Right ventricle myocardium superior (tissue), 1 donor: ENCODE results near the gene CDC16. TPM values are rescaled to one million over a fixed set of nuclear protein-coding genes. Genes with fewer than 3 reads are reported as not detected.
A peak's percentile ranks its signal among the peaks of the same experiment; 100 is the strongest.
"Not testable (repeated sequence)": the region's sequence is repeated elsewhere in the genome, so short reads cannot be mapped to it uniquely, and the experiment has no call there.

Experiments used
- ATAC-seq: fragments of 200-7000 bp; cut with Tn5 transposase; one replicate; pipeline ENCODE4 v1.9.1; 2020; ENCODE audit warnings: mild to moderate bottlenecking; ENCODE audit not compliant: poor library complexity
- DNase-seq: peaks from one replicate; pipeline ENCODE4 v3.0.0-alpha.2; 2020
- intact Hi-C: fragments of 100-400 bp; cut with DNase I; formaldehyde crosslinking; loops from one replicate; pipeline ENCODE4 v1.11.2; 2022
- total RNA-seq: library from RNA; stranded (reverse); fragmentation: NEBNext Ultra II Directional; extraction: Animal tissue kit (Norgen Biotek cat#: 25700); gene quantifications from one replicate; pipeline ENCODE4 v1.2.1, GENCODE V29; 2021
- donor health status: DM: no; HTN: yes; CAD: no; lungs with severe emphysema.

CDC16 gene
- total RNA-seq, 1 donor from 2014 or later = 34.2 TPM

DNA sequence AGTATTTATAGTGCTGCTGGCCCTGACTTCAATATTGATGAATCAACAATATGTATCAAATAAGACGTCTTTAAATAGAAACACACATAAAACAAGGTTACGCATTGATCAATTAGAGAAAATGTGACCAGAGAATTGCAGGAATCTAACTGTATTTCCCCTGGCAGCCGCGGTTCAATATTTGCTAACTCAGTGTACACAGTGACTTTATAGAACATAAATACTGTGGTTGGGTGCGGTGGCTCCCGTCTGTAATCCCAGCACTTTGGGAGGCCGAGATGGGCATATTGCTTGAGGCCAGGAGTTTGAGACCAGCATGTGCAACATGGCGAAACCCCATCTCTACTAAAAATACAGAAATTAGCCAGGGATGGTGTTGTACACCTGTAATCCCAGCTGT lies 23.9 kb downstream of the CDC16 start:
- no peak for ATAC-seq
- intact Hi-C loops = no loop called here
- no peak for DNase-seq

- no peak for DNase-seq
- intact Hi-C loops = no loop called here
- ATAC-seq = no peak
Measured at GRCh38 chr13:114259374-114259773, 24.7 kb downstream of the CDC16 start.

- ATAC-seq (peak; percentile 74), DNase-seq (no peak)
Measured at GRCh38 chr13:114259974-114260373, 25.3 kb downstream of the CDC16 start.

DNA sequence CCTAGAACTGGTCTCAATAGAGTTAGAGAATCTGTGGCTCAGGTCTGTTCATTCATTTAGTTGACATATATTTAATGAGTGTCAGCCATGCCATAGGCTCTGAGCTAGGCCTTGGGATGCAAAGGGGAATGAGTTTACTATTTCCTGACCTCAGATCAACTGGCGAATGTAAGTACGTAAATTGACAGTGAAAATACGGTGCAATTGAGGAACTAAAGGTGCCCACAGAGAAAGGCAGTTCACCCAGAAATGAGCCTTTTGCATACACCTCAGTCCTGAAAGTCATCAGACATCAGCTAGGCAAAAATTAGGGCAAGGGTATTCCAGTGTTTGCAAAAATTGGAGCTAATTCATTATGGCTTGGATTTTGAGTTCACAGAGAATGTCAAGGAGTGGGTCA lies 26.1 kb downstream of the CDC16 start:
- DNase-seq (no peak), ATAC-seq (no peak)
- intact Hi-C loops = no loop called here

More at GRCh38 chr13:114259974-114260373, 25.3 kb downstream of the CDC16 start:
- intact Hi-C loops = no loop called here

GRCh38 chr13:114261328-114261965 lies 26.8 kb downstream of the CDC16 start:
- intact Hi-C loops = no loop called here
- no peak for DNase-seq
- peak; percentile 65 for ATAC-seq

DNA sequence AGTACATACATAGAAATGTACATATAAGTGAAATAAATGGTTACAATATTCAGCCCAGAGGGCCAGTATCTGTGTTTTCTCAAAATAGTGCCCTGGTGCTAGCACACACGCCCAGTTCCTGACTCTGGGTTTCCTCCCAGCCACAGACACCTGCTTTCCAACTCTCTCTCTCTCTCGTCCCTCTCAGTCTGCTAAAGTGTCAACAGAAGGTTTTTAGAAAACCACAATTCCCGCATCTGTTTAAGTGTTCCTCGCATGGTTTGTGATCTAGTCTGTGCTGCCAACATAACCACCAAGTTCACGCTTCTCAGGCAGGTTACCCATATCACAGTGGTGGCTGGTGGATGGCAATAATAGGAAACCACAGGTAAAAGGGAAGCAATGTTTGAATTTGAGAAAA lies 28.9 kb downstream of the CDC16 start:
- ATAC-seq (no peak), DNase-seq (no peak)
- intact Hi-C loops = no loop called here

GRCh38 chr13:114264313-114264712 lies 29.6 kb downstream of the CDC16 start:
- intact Hi-C loops, DNase-seq: not testable (repeated sequence)

GRCh38 chr13:114264886-114265611 lies 30.4 kb downstream of the CDC16 start:
- ATAC-seq (no peak), DNase-seq (no peak)
- intact Hi-C loops = no loop called here

More at GRCh38 chr13:114264313-114264712, 29.6 kb downstream of the CDC16 start:
- not testable (repeated sequence) for ATAC-seq

GRCh38 chr13:114266241-114266640 lies 31.5 kb downstream of the CDC16 start:
- ATAC-seq (no peak), DNase-seq (no peak)
- intact Hi-C loops = no loop called here

DNA sequence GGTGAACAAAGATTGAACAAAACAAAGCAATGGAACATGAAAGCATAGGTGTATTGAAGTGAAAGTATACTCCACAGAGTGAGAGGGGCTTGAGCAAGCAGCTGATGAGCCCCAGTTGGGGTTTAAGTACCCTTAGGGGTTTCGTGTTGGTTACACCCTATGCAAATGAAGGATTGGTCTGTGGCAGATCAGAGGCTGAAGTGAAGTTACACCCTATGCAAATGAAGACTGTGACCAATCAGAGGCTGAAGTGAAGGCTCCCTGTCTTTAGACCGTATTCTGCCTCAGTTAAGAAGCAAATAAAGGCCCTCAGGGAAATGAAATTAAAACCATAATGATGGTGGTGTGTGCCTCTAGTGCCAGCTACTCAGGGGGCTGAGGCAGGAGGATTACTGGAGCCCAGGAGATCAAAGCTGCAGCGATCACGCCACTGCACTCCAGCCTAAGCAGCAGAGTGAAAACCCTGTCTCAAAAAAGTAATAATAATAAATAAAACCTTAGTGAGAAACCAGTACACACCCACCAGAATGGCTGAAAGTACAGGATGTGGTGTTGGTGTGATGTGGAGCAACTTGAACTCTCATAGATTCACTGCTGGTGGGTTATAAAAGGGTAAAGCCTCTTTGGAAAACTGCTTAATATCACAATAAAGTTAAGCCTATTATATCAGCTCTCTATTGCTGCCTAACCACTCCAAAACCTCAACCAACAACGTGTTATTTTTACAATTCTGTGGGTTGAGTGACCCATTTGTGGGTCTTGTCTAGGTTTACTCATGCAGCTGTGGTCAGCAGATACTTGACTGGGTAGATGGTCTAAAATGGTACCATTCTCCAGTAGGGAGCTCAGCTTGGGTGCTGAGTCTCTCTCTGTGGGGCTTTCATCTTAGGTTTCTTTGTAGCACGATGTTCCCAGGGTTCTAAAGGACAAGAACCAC lies 33.9 kb downstream of the CDC16 start:
- no peak for ATAC-seq
- intact Hi-C loops = no loop called here
- DNase-seq = no peak

GRCh38 chr13:114269281-114269770 lies 34.6 kb downstream of the CDC16 start:
- intact Hi-C loops = no loop called here
- ATAC-seq = no peak
- DNase-seq = no peak

GRCh38 chr13:114272977-114273376 lies 38.3 kb downstream of the CDC16 start:
- ATAC-seq = no peak
- intact Hi-C loops = no loop called here
- DNase-seq = no peak

DNA sequence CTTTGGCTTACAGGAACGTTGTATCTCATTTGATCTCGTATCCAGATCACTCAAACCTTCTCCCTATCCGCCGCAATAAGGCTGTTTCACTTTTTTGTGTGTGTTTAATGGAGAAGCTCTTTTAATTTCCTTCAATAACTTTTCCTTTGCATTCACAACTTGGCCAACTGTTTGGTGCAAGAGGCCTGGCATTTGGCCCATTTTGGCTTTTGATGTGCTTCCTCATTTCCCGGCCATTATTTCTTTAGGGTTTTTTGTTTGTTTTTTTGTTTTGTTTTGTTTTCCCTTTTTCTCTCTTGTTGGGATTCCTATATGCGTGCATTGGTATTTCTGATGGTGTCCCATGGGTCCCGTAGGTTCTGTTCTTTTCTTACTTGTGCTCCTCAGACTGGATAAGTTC lies 40.6 kb downstream of the CDC16 start:
- no peak for DNase-seq
- intact Hi-C loops = no loop called here
- ATAC-seq = no peak

DNA sequence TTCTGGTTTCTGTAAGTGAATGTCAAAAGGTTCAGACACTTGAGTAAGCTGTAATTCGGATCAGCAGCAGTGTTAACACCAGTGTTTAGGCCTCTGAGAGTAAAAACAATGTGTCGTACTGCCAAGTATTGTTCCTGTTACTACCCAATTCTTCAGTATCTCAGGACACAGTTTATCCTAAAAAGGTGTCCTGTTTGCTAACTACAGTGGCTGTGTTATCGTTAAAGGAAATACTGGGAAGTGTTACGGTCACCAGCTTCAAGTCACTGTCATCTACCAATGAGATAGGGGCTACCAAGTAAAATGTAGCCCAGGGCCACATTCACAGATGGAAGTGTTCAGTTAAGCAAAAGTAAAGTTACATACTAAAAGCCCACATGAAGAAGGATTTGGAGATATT lies 44.4 kb downstream of the CDC16 start:
- intact Hi-C loops = no loop called here
- ATAC-seq (no peak), DNase-seq (no peak)

GRCh38 chr13:114279758-114280355 lies 45.2 kb downstream of the CDC16 start:
- no peak for DNase-seq
- intact Hi-C loops = no loop called here
- ATAC-seq = no peak

GRCh38 chr13:114281351-114282040 lies 46.8 kb downstream of the CDC16 start, which contains the start of gene UPF3A:
UPF3A (plus strand) TSS chr13:114281601; CDS start chr13:114281640, 39 bp downstream.
- DNase-seq = peak; percentile 93
- intact Hi-C loops = no loop called here
- peak; percentile 96 for ATAC-seq

DNA sequence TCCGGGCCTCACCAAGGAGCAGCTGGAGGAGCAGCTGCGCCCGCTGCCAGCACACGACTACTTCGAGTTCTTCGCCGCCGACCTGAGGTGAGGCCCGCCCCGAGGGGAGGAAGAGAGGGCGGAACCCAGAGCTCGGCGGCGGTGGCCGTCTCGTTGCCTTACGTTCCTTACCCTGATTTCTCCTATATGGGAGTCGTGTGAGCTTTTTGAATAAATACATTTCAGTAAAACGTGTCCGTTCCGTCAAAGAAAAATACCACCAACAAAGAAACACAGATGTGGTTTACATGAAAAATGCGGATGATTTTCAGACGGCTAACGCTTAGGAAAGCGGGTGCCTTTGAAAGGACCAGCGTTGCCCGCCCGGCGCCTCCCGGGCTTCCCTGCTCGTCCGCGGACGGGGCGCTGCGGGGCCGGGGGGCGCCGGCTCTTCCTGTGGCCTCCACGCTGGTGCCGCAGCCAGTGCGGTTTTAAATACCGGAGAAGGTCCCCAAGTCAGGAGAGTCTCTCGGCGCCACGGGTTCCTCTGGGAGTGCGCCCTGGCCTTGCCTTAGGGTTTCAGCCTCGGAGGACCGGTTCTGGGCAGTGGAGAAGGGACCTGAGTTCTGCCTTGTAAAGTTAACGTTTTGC lies 47.5 kb downstream of the CDC16 start:
- DNase-seq = peak; percentile 84
- peak; percentile 67 for ATAC-seq
- intact Hi-C loops = no loop called here

DNA sequence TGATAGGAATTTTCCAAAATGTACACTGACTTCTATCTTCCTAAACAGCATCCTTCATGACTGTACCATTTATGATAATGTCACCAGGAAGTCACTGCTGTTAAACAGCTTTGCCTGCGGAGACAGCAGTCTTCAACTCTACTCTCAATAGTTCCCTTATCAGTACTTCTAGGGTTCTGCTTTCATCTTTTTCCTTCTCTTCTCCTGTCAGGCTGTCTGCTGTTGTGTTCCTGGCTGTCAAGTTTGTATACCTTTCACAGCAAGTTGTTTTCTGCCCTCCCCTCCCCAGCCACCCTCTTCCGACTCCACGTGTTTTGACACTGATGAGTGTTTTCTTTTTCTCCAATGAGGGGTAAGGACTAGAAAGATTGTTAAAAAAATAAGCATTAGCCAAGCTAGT lies 48.9 kb downstream of the CDC16 start:
- no peak for DNase-seq
- intact Hi-C loops = no loop called here
- ATAC-seq = no peak
